Measurements from ENCODE around the gene NPNT.

NPNT gene

GRCh38 chr4:105895583-105896460 lies 551 bp downstream of the NPNT start:
- H3K27me3 Mint-ChIP-seq (ENCODE audit: low read depth) = peaks cover 83% of the 10 kb centered on the region
- H3K27ac Mint-ChIP-seq = peak overlapping the region; percentile 5 to 42 (median 37)
- H3K36me3 Mint-ChIP-seq (ENCODE audit: low read depth) = peaks cover 4% of the 10 kb centered on the region
- peak overlapping the region; percentile 77 to 88 (median 86) for H3K4me3 Mint-ChIP-seq
- peaks cover 43% of the 10 kb centered on the region for H3K4me1 Mint-ChIP-seq
- H3K9me3 Mint-ChIP-seq = no peaks in the 10 kb centered on the region
- peak in 2 of 3 experiments; percentile 11 to 23 for TF ChIP-seq CTCF (IDR thresholded peaks at IDR 0.05; ENCODE audit: unreplicated experiment in 3 of 3)

- Mint-ChIP-seq H3K27me3 (ENCODE audit: low read depth) (peaks cover 79% of the 10 kb centered on the region), H3K27ac (peak overlapping the region; percentile 5 to 41 (median 5)), H3K36me3 (ENCODE audit: low read depth) (peaks cover 4% of the 10 kb centered on the region), H3K4me1 (peaks cover 43% of the 10 kb centered on the region), H3K4me3 (peak overlapping the region; percentile 77 to 88 (median 86)), H3K9me3 (no peaks in the 10 kb centered on the region)
- TF ChIP-seq CTCF (IDR thresholded peaks at IDR 0.05; ENCODE audit: unreplicated experiment in 3 of 3) = no peak
Measured at GRCh38 chr4:105896461-105896942, 1.2 kb downstream of the NPNT start.

- no peak for TF ChIP-seq CTCF (IDR thresholded peaks at IDR 0.05; ENCODE audit: unreplicated experiment in 3 of 3)
- H3K4me3 Mint-ChIP-seq = peak overlapping the region; percentile 77 to 88 (median 86)
- H3K27ac Mint-ChIP-seq = peak overlapping the region in 2 of 3 experiments; percentile 5 to 49
- no peaks in the 10 kb centered on the region for H3K9me3 Mint-ChIP-seq
- peaks cover 43% of the 10 kb centered on the region for H3K4me1 Mint-ChIP-seq
- peaks cover 74% of the 10 kb centered on the region for H3K27me3 Mint-ChIP-seq (ENCODE audit: low read depth)
- peaks cover 4% of the 10 kb centered on the region for H3K36me3 Mint-ChIP-seq (ENCODE audit: low read depth)
Measured at GRCh38 chr4:105896984-105897775, 1.9 kb downstream of the NPNT start.

GRCh38 chr4:105900541-105900940 lies 5.3 kb downstream of the NPNT start:
- Mint-ChIP-seq H3K4me3 (peak overlapping the region; percentile 24 to 41 (median 24)), H3K4me1 (peaks cover 36% of the 10 kb centered on the region), H3K27me3 (ENCODE audit: low read depth) (peaks cover 48% of the 10 kb centered on the region), H3K9me3 (no peaks in the 10 kb centered on the region), H3K36me3 (ENCODE audit: low read depth) (peaks cover 4% of the 10 kb centered on the region), H3K27ac (peak overlapping the region in 1 of 3 experiments; percentile 25)
- no peak for TF ChIP-seq CTCF (IDR thresholded peaks at IDR 0.05; ENCODE audit: unreplicated experiment in 3 of 3)

GRCh38 chr4:105902550-105903262 lies 7.4 kb downstream of the NPNT start:
- Mint-ChIP-seq H3K27me3 (ENCODE audit: low read depth) (peaks cover 29% of the 10 kb centered on the region), H3K27ac (no peak overlapping the region), H3K36me3 (ENCODE audit: low read depth) (peaks cover 4% of the 10 kb centered on the region), H3K4me3 (no peak overlapping the region), H3K4me1 (peaks cover 26% of the 10 kb centered on the region), H3K9me3 (no peaks in the 10 kb centered on the region)
- no peak for TF ChIP-seq CTCF (IDR thresholded peaks at IDR 0.05; ENCODE audit: unreplicated experiment in 3 of 3)

Measured in nephron (organoid).